HCT116 (cell line): ENCODE data around the gene NLRC5. TPM values are rescaled to one million over a fixed set of nuclear protein-coding genes. Genes with fewer than 3 reads are reported as not detected.

Source experiments
- CBX3 ChIP-seq: IDR thresholded peaks from 2 replicates; pipeline ENCODE4 v1.6.1; 2012; ENCODE audit warnings: low read depth
- CEBPB ChIP-seq: IDR thresholded peaks from 2 replicates; pipeline ENCODE4 v1.6.1; 2012; ENCODE audit warnings: low read depth
- ELF1 ChIP-seq: IDR thresholded peaks from 2 replicates; pipeline ENCODE4 v1.6.1; 2012; ENCODE audit warnings: low read depth, borderline replicate concordance
- EZH2 ChIP-seq: fragments of 200-600 bp; sonication (generic); IDR thresholded peaks from 2 replicates; pipeline ENCODE4 v1.6.1; 2017; ENCODE audit warnings: antibody characterized with exemption, mixed run types
- EZH2phosphoT487 ChIP-seq: fragments of 200-600 bp; IDR thresholded peaks from 2 replicates; pipeline ENCODE4 v1.6.1; 2018; ENCODE audit warnings: antibody characterized with exemption, borderline replicate concordance
- FOSL1 ChIP-seq: IDR thresholded peaks from 2 replicates; pipeline ENCODE4 v1.6.1; 2012; ENCODE audit warnings: low read depth
- JUND ChIP-seq: IDR thresholded peaks from 2 replicates; pipeline ENCODE4 v1.6.1; 2012
- POLR2A ChIP-seq: IDR thresholded peaks from 2 replicates; pipeline ENCODE4 v1.7.0; 2011; ENCODE audit warnings: borderline replicate concordance; ENCODE audit not compliant: insufficient read depth, insufficient read length; ENCODE audit errors: extremely low read depth
- POLR2AphosphoS5 ChIP-seq: IDR thresholded peaks from 2 replicates; pipeline ENCODE4 v1.6.1; 2011; ENCODE audit warnings: mild to moderate bottlenecking, low read depth, low read length, moderate library complexity
- RAD21 ChIP-seq: IDR thresholded peaks from 2 replicates; pipeline ENCODE4 v1.6.1; 2012; ENCODE audit warnings: low read depth, mild to moderate bottlenecking
- SIN3A ChIP-seq: IDR thresholded peaks from 2 replicates; pipeline ENCODE4 v1.6.1; 2012; ENCODE audit warnings: low read depth
- TCF7L2 ChIP-seq: IDR thresholded peaks from 2 replicates; pipeline ENCODE4 v1.7.0; 2011; ENCODE audit warnings: borderline replicate concordance, inconsistent platforms; ENCODE audit not compliant: insufficient read depth, insufficient read length; ENCODE audit errors: extremely low read depth
- YY1 ChIP-seq: IDR thresholded peaks from 2 replicates; pipeline ENCODE4 v1.6.1; 2011; ENCODE audit warnings: low read length, low read depth, moderate library complexity, mild to moderate bottlenecking; ENCODE audit not compliant: insufficient replicate concordance; ENCODE audit errors: extremely low read depth
- ZNF274 ChIP-seq: fragments of 200-500 bp; sonication (Bioruptor generic); IDR thresholded peaks from 2 replicates; pipeline ENCODE4 v1.6.1; 2014; ENCODE audit warnings: mild to moderate bottlenecking, low read depth, low read length, inconsistent platforms
- total RNA-seq: library from RNA; stranded (reverse); gene quantifications from one replicate; pipeline ENCODE4 v1.2.1, GENCODE V29; 2021; ENCODE audit not compliant: unreplicated experiment
- TF ChIP-seq, protein P1 (sequence below): IDR thresholded peaks from 2 replicates; pipeline ENCODE4 v1.6.1; 2012; ENCODE audit warnings: low read depth
- TF ChIP-seq, protein P2 (sequence below), 3 experiments: fragments of 200-600 bp in 1 of 3; sonication (generic) in 1 of 3; IDR thresholded peaks in 2 of 3; conservative IDR thresholded peaks in 1 of 3; 2 replicates each; pipeline ENCODE4 v1.5.1; 2012 to 2017; ENCODE audit warnings: low read depth in 2 of 3, low read length in 2 of 3, antibody characterized with exemption in 1 of 3, borderline replicate concordance in 1 of 3, control low read depth in 1 of 3, mild to moderate bottlenecking in 1 of 3, mixed read lengths in 1 of 3, mixed run types in 1 of 3, moderate library complexity in 1 of 3; ENCODE audit not compliant: insufficient read depth in 1 of 3
- TF ChIP-seq, protein P3 (sequence below): IDR thresholded peaks from 2 replicates; pipeline ENCODE4 v1.6.1; 2012

The NLRC5 gene
- total RNA-seq, 1 experiment from 2014 or later: 10.4 TPM

DNA sequence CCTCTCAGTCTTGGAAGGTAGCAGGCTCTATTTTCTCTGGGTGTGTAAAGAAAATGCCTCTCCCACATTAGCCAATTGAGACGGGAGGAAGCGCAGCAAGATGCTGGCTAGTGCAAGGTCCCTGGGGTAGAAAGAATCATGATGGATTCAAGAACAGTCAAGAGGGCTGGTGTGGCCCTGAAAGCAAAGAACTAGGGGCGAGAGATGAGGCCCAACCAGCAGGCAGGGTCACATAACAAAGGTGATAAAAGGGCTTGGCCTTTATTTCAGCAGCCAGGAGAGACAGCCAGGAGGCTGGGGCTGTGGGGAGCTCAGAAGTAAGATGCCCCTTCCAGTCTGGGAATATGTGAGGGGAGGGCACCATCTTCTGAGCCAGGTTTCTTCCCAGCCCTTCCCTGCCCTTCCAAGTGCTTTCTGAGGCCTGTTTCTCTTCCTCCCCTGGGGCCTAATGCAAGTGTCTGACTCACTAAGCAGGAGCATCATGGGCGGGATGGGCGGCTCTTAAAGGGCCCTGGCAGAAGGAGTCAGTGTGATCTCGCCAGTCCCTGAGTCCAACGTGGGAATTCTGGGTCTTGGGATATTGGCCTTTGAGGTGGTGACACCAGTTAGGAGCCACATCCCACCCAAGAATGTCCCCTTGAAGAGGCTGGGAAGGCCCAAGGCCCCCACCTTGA, 3.9 kb upstream of the NLRC5 start (continued):
- TF ChIP-seq, protein P1, sequence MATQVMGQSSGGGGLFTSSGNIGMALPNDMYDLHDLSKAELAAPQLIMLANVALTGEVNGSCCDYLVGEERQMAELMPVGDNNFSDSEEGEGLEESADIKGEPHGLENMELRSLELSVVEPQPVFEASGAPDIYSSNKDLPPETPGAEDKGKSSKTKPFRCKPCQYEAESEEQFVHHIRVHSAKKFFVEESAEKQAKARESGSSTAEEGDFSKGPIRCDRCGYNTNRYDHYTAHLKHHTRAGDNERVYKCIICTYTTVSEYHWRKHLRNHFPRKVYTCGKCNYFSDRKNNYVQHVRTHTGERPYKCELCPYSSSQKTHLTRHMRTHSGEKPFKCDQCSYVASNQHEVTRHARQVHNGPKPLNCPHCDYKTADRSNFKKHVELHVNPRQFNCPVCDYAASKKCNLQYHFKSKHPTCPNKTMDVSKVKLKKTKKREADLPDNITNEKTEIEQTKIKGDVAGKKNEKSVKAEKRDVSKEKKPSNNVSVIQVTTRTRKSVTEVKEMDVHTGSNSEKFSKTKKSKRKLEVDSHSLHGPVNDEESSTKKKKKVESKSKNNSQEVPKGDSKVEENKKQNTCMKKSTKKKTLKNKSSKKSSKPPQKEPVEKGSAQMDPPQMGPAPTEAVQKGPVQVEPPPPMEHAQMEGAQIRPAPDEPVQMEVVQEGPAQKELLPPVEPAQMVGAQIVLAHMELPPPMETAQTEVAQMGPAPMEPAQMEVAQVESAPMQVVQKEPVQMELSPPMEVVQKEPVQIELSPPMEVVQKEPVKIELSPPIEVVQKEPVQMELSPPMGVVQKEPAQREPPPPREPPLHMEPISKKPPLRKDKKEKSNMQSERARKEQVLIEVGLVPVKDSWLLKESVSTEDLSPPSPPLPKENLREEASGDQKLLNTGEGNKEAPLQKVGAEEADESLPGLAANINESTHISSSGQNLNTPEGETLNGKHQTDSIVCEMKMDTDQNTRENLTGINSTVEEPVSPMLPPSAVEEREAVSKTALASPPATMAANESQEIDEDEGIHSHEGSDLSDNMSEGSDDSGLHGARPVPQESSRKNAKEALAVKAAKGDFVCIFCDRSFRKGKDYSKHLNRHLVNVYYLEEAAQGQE: no peak
- TF ChIP-seq FOSL1: peak; percentile 67
- no peak for TF ChIP-seq CEBPB
- no peak for TF ChIP-seq EZH2phosphoT487
- TF ChIP-seq, protein P2, sequence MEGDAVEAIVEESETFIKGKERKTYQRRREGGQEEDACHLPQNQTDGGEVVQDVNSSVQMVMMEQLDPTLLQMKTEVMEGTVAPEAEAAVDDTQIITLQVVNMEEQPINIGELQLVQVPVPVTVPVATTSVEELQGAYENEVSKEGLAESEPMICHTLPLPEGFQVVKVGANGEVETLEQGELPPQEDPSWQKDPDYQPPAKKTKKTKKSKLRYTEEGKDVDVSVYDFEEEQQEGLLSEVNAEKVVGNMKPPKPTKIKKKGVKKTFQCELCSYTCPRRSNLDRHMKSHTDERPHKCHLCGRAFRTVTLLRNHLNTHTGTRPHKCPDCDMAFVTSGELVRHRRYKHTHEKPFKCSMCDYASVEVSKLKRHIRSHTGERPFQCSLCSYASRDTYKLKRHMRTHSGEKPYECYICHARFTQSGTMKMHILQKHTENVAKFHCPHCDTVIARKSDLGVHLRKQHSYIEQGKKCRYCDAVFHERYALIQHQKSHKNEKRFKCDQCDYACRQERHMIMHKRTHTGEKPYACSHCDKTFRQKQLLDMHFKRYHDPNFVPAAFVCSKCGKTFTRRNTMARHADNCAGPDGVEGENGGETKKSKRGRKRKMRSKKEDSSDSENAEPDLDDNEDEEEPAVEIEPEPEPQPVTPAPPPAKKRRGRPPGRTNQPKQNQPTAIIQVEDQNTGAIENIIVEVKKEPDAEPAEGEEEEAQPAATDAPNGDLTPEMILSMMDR (IDR thresholded peaks at IDR 0.05 in 2 of 3, conservative IDR thresholded peaks at IDR 0.05 in 1 of 3; ENCODE audit: borderline replicate concordance in 1 of 3, insufficient read depth in 1 of 3, low read depth in 2 of 3, low read length in 2 of 3): no peak
- TF ChIP-seq YY1: peak; percentile 31
- peak; percentile 71 for TF ChIP-seq TCF7L2
- TF ChIP-seq CBX3: peak; percentile 28; the same call in 1 of the 2 replicates
- TF ChIP-seq JUND: no peak; the same call in 1 of the 2 replicates
- TF ChIP-seq ELF1: no peak
- no peak for TF ChIP-seq RAD21
- TF ChIP-seq, protein P3, sequence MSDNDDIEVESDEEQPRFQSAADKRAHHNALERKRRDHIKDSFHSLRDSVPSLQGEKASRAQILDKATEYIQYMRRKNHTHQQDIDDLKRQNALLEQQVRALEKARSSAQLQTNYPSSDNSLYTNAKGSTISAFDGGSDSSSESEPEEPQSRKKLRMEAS: peak; percentile 58; the same call in 1 of the 2 replicates
- peak; percentile 75 for TF ChIP-seq POLR2AphosphoS5
- no peak for TF ChIP-seq ZNF274
- TF ChIP-seq EZH2: no peak
- no peak for TF ChIP-seq SIN3A
- no peak for TF ChIP-seq POLR2A
